Memory B cell (primary cell): ENCODE data around the gene UBASH3B.

ENCODE experiments used
- ATAC-seq: fragments of 150-1000 bp; cut with Tn5 transposase; 2 replicates; pipeline ENCODE4 v1.10.0; 2021; ENCODE audit warnings: low read depth, mild to moderate bottlenecking, moderate library complexity
- DNase-seq, 2 donors: peaks; one replicate each; pipeline ENCODE4 v3.0.0; 2022; ENCODE audit warnings: low spot score in 2 of 2
- H3K27ac Mint-ChIP-seq: one replicate; pipeline ENCODE4 v1.8.0; 2022; ENCODE audit warnings: mild to moderate bottlenecking, moderate library complexity, mixed read lengths
- H3K27me3 Mint-ChIP-seq: one replicate; pipeline ENCODE4 v1.8.0; 2022; ENCODE audit warnings: mixed read lengths
- H3K36me3 Mint-ChIP-seq: one replicate; pipeline ENCODE4 v1.8.0; 2022; ENCODE audit warnings: mild to moderate bottlenecking, mixed read lengths
- H3K4me1 Mint-ChIP-seq: one replicate; pipeline ENCODE4 v1.8.0; 2022; ENCODE audit warnings: mixed read lengths
- H3K4me3 Mint-ChIP-seq: one replicate; pipeline ENCODE4 v1.8.0; 2022; ENCODE audit warnings: mild to moderate bottlenecking, moderate library complexity, mixed read lengths
- H3K9me3 Mint-ChIP-seq: one replicate; pipeline ENCODE4 v1.8.0; 2022; ENCODE audit warnings: mixed read lengths

UBASH3B gene

DNA sequence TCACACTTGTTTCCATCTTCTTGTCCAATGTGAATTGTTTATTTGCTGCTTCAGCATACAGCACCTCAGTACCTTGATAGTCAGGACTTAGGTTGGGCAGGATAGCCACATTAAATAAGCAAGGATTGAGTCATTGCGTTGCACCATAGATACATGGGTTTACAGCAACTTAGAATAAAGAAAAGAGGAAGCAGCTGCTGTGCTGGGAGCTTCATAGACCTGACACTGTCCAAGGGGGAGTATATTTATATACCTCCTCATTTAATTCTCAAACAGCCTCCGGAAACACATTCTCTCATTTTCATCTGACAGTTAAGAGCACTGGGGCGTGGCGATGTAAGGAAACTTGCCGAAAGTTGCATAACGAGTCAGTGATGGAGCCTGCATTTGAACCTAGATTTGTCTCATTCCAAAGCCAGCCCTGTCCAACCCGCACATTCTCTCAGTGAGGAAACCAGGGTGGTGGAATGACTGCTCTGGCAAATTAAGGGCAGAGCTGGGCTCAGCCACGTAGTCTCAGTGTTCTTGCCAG lies 42.2 kb downstream of the UBASH3B start:
- Mint-ChIP-seq H3K4me1 (peaks cover 35% of the 10 kb centered on the region), H3K36me3 (peaks cover 2% of the 10 kb centered on the region), H3K27ac (peak overlapping the region; percentile 85), H3K9me3 (peaks cover 1% of the 10 kb centered on the region), H3K4me3 (peak overlapping the region; percentile 77), H3K27me3 (peaks cover 8% of the 10 kb centered on the region)
- peak; percentile 20 to 28 for DNase-seq
- ATAC-seq: peak; percentile 95

DNA sequence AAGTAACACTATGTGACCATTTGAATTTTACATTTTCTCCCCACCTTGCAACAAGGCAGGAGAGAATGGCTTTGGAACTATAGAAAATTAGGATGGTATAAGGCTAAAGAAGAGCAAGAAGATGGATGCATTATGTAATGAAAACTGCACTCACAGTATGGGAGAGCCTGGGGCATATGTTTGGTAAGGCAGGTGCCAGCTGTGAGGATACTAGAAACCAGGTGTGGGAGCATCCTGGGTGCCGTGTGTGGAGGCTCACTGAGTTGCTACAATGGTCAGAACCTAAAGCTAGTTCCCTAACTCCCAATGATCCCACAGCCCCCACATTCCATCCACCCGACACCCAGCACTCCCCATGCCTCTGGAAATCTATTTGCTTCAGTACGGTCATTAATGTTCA lies 42.9 kb downstream of the UBASH3B start:
- no peak overlapping the region for H3K27ac Mint-ChIP-seq
- ATAC-seq (no peak), DNase-seq (no peak)
- H3K4me3 Mint-ChIP-seq: no peak overlapping the region
- H3K4me1 Mint-ChIP-seq: peaks cover 35% of the 10 kb centered on the region
- H3K36me3 Mint-ChIP-seq: peaks cover 2% of the 10 kb centered on the region
- peaks cover 1% of the 10 kb centered on the region for H3K9me3 Mint-ChIP-seq
- peaks cover 8% of the 10 kb centered on the region for H3K27me3 Mint-ChIP-seq

DNA sequence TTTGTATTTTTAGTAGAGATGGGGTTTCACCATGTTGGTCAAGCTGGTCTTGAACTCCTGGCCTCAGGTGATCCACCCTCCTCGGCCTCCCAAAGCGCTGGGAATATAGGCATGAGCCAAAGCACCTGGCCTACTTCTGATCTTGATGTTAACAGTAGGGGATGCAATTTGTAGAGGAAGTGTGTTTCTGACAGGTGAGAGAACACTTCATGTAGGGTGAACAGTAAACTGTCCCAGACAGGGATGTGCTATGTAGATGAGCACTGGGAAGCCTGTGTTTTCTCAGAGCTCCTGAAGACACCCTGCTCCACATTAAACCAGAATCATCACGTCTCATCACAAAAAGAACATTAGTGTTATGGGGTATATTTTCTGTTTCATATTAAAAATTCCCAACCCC lies 45.1 kb downstream of the UBASH3B start:
- no peak for ATAC-seq
- no peak for DNase-seq
- no peaks in the 10 kb centered on the region for H3K9me3 Mint-ChIP-seq
- peaks cover 30% of the 10 kb centered on the region for H3K4me1 Mint-ChIP-seq
- no peak overlapping the region for H3K27ac Mint-ChIP-seq
- no peak overlapping the region for H3K4me3 Mint-ChIP-seq
- no peaks in the 10 kb centered on the region for H3K36me3 Mint-ChIP-seq
- peaks cover 7% of the 10 kb centered on the region for H3K27me3 Mint-ChIP-seq

DNA sequence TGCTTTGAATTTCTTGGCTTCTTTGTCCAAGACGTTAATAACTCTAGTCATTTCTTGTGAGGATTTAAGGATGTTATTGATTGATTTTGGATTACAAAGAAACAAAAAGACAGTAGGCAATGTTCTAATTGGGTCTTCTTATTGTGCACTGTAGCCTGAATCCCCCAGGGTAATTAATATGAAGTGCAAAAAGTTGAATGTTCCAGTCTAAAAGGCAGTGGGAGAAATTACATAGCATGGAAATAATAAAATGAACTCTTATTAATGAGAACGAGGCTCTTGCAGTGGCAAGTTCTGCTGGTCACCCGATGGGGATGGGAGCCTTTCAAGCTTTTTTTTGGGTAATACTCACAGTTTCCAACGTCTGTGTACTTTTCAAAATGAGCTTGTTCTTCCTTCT lies 45.6 kb downstream of the UBASH3B start:
- no peak for DNase-seq
- no peak overlapping the region for H3K4me3 Mint-ChIP-seq
- no peaks in the 10 kb centered on the region for H3K36me3 Mint-ChIP-seq
- peaks cover 30% of the 10 kb centered on the region for H3K4me1 Mint-ChIP-seq
- no peaks in the 10 kb centered on the region for H3K9me3 Mint-ChIP-seq
- H3K27ac Mint-ChIP-seq: no peak overlapping the region
- peaks cover 7% of the 10 kb centered on the region for H3K27me3 Mint-ChIP-seq
- ATAC-seq: no peak

DNA sequence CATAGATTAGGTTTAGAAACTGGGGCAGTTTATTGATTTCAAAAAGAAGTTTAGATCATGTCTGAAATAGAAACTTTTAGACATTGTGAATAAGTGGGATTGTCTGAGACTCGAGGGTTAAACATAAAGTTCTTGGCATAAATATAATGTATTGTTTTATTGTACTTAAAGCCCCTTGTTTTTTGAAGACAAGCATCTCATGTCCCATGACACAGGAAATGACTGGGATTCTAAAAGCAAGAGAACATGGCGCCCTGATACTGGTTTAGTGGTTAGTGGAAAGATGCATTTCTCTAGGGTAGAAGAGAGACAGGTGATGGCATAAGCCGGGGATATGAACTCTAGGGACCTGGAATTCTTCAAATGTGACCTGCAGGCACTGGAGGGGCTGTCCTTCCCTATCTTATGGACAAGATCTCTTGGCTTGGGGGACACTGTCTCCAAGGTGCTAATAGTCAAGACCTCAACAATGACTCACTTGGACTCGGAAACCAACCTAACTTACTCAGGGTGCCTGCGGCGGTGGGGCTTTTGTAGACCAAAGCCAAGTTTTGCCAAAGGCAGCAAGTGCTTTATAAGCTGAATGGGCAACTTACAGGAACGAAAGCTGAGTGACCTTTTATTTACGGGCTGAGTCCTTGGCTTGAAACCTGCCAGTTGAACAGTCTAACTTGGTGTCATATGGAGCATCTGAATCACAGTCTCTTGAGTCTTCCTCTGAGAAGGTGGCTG lies 48.2 kb downstream of the UBASH3B start:
- H3K9me3 Mint-ChIP-seq: no peaks in the 10 kb centered on the region
- H3K36me3 Mint-ChIP-seq: no peaks in the 10 kb centered on the region
- H3K27me3 Mint-ChIP-seq: peaks cover 5% of the 10 kb centered on the region
- no peak for ATAC-seq
- no peak overlapping the region for H3K4me3 Mint-ChIP-seq
- no peak overlapping the region for H3K27ac Mint-ChIP-seq
- no peak for DNase-seq
- peaks cover 18% of the 10 kb centered on the region for H3K4me1 Mint-ChIP-seq

DNA sequence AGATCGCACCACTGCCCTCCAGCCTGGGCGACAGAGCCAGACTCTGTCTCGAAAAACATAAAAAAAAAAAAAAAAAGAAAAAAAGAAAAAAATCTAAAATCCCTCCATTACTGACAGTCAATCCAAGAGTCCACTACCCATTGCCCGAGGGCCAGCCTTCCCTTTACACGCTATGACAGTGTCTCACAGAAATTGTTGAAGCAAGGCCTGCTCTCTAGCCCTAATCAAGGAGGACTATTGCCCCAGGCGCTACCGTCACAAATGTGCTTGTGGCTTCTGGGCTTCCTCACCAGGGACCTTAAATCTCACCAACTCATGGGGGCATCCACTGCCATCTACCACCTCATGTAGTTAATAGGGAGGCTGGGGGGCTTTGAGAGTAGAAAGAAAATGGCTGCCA lies 49.9 kb downstream of the UBASH3B start:
- Mint-ChIP-seq H3K27me3 (peaks cover 5% of the 10 kb centered on the region), H3K9me3 (no peaks in the 10 kb centered on the region), H3K4me1 (peaks cover 20% of the 10 kb centered on the region), H3K4me3 (no peak overlapping the region), H3K36me3 (no peaks in the 10 kb centered on the region), H3K27ac (no peak overlapping the region)
- ATAC-seq (no peak), DNase-seq (no peak)

DNA sequence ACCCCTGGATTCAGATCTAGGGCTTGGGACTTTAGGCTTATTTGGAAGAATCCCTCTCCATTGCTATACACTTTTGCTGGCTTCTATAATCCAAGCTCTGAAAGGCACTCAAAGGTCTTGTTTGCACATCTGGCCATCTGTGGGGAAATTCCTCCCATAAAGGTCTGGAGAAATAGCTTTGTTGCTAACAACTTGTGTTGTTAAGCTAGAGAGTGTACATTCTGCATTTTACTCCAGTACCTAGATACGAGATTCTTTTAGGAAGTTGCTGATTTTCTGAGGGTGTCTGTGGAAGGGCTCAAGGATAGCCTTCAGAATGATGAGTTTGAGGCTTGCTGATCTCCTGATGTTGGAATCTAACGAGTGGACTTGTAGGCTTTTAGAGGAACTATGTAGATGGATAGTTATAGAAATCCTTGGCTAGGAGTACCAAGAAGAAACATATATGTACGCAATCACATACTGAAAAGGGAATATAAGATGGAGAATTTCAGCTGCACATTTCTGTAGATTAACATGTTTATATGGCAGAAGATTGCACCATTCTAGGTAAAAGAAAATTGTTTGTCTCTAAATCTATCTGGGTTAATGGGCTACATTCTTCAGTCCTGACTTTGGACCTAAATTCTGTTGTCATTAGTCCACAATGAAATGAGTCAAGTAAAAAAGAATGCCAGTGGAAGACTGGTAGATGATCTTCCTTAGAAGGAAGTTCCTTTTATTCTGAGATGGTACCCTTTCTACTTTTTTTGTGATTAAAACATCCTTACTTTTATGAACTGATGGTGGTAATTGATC lies 51.0 kb downstream of the UBASH3B start:
- peaks cover 10% of the 10 kb centered on the region for H3K4me1 Mint-ChIP-seq

DNA sequence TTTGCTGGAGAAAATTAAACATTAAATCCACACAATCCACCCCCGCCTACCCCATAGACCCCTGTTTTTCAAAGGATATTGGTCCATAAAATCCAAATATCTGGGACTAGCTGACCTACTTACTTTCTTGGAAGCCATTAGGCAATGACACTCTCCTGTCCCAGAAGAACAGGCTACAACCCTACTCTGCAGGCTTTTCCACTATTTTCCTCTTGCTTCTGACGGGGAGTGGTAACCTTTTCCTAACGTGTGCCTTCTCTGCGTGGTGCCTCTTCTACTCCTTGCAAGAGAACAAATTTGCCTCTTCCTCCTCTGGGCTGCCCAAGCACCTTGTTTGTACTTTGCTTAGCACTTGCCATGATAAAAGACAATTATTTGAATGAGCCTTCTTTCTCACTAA lies 51.6 kb downstream of the UBASH3B start:
- no peaks in the 10 kb centered on the region for H3K36me3 Mint-ChIP-seq
- no peaks in the 10 kb centered on the region for H3K9me3 Mint-ChIP-seq
- H3K4me1 Mint-ChIP-seq: peaks cover 7% of the 10 kb centered on the region
- H3K4me3 Mint-ChIP-seq: no peak overlapping the region
- no peaks in the 10 kb centered on the region for H3K27me3 Mint-ChIP-seq
- no peak for ATAC-seq
- no peak for DNase-seq
- no peak overlapping the region for H3K27ac Mint-ChIP-seq

More for the DNA sequence above, 51.0 kb downstream of the UBASH3B start:
- Mint-ChIP-seq H3K27me3 (peaks cover 5% of the 10 kb centered on the region), H3K27ac (no peak overlapping the region), H3K4me3 (no peak overlapping the region), H3K36me3 (no peaks in the 10 kb centered on the region), H3K9me3 (no peaks in the 10 kb centered on the region)
- ATAC-seq (no peak), DNase-seq (no peak)

DNA sequence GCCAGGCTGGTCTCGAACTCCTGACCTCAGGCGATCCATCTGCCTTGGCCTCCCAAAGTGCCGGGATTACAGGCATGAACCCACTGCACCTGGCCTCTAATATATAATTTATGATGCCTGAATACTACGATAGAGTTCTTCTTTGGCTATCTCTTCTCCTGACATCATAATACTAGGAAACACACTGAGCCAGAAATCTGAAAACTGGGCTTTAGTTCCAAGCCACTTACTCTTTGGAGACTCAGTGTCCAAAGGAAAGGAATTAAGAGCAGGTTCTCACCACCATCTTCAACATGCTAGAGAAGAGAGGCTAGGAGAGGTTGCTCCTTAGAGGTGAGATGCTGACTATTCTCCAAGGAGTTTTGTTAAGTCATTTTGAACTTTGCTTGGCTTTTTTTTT lies 52.4 kb downstream of the UBASH3B start:
- no peaks in the 10 kb centered on the region for H3K36me3 Mint-ChIP-seq
- no peak overlapping the region for H3K27ac Mint-ChIP-seq
- ATAC-seq (no peak), DNase-seq (no peak)
- peaks cover 7% of the 10 kb centered on the region for H3K4me1 Mint-ChIP-seq
- no peak overlapping the region for H3K4me3 Mint-ChIP-seq
- H3K27me3 Mint-ChIP-seq: no peaks in the 10 kb centered on the region
- H3K9me3 Mint-ChIP-seq: no peaks in the 10 kb centered on the region

DNA sequence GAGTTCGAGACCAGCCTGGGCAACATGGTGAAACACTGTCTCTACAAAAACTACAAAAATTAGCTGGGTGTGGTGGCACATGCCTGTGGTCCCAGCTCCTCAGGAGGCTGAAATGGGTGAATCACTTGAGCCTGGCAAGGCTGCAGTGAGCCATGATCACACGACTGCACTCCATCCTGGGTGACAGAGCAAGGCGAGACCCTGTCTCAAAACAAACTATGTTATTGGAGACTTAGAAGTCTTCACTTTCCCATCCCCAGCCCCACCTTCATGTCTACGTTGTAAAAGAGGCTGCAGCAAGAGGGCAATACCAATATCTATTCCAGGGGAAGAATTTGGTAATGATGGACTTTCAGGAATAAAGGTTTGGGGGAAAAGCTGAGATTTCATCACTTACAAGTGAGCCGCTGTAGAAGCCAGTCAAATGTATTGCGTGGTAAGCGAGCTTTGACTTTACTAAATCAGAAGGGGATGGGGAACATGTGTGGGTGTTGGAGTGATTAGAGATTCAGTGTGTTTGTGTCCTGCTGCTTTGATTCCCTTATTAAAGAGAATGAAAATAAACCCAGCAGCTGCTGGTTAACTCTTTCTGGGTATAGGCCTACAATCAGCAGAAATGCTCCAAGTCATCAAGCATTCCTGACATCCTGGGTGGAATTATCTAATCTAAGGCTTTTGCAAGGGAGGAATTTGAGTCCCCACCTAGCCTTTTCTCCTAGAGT lies 53.7 kb downstream of the UBASH3B start:
- Mint-ChIP-seq H3K27ac (peak overlapping the region; percentile 68), H3K9me3 (no peaks in the 10 kb centered on the region), H3K27me3 (no peaks in the 10 kb centered on the region), H3K4me3 (no peak overlapping the region), H3K36me3 (no peaks in the 10 kb centered on the region), H3K4me1 (peaks cover 12% of the 10 kb centered on the region)
- DNase-seq (no peak), ATAC-seq (no peak)

DNA sequence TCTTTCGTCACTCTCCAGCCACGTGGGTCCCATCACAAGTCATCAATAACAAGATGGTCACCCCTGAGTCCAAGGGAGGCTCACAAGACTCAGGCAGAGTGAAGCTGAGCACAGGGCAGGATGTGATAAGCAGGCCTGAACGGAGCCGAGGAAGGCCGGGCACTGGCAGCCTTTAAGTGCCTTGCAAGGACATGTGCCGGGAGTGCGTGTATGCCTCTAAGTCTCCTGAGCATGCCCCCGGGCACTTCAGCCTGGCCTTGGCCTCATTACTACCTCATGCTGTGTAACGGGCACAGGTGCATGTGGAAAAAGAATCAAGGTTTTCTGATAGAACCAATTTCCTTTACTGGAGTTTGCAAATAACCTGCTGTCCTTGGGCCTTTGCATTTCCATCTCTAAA lies 55.8 kb downstream of the UBASH3B start:
- Mint-ChIP-seq H3K27me3 (no peaks in the 10 kb centered on the region), H3K4me3 (no peak overlapping the region), H3K36me3 (no peaks in the 10 kb centered on the region), H3K4me1 (peaks cover 15% of the 10 kb centered on the region), H3K9me3 (no peaks in the 10 kb centered on the region), H3K27ac (peak overlapping the region; percentile 24)
- DNase-seq: no peak
- no peak for ATAC-seq

DNA sequence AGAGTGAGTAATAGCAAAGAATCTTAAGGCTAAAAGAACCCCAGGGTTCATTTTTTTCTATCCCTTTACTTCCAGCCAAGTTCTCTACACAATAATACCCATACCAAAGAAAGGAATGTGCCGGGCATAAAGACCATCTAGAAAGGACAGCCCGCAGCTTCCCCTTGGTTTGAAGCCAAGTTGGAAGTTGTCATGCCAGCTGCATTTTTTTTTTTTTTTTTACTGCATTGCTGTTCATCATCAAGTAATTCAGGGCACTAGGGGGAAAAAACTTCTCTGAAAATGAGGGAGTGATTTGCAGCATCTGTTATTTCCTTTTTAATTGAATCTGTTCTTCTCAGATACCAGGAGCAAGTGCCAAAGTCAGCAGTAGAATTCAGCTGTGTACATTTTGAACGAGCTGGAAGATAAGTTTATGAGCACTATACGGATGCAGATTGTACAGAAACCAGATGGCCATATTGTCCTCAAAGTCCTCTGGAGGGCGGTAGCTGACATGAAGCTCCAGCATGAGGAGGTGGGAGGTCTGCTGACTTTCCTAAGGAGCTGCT lies 56.4 kb downstream of the UBASH3B start:
- H3K4me1 Mint-ChIP-seq: peaks cover 18% of the 10 kb centered on the region
- DNase-seq (no peak), ATAC-seq (no peak)
- no peaks in the 10 kb centered on the region for H3K9me3 Mint-ChIP-seq
- peak overlapping the region; percentile 76 for H3K27ac Mint-ChIP-seq
- no peaks in the 10 kb centered on the region for H3K36me3 Mint-ChIP-seq
- no peaks in the 10 kb centered on the region for H3K27me3 Mint-ChIP-seq
- no peak overlapping the region for H3K4me3 Mint-ChIP-seq

DNA sequence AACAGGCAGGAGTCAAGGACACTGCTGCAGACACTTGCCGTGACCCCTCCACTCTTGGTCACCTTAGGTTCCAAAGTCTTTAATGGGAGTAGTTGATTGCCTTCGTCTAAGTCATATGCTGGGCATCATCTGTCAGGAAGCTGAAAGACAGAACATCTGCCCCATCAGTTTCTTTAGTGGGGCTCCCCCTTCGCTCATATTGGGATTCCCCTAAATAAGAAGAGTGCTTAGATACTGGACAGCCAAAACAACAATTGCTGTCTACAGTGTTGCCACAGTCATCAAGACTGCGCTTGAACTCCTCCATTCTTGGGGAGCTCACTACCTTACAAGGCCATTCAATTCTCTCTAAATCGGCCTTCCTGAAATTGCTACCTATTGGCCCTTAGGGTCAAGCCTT lies 58.5 kb downstream of the UBASH3B start:
- no peak overlapping the region for H3K4me3 Mint-ChIP-seq
- H3K27ac Mint-ChIP-seq: peak overlapping the region; percentile 92
- ATAC-seq (peak; percentile 75), DNase-seq (peak; percentile 30 to 38)
- no peaks in the 10 kb centered on the region for H3K36me3 Mint-ChIP-seq
- peaks cover 27% of the 10 kb centered on the region for H3K4me1 Mint-ChIP-seq
- no peaks in the 10 kb centered on the region for H3K9me3 Mint-ChIP-seq
- no peaks in the 10 kb centered on the region for H3K27me3 Mint-ChIP-seq

DNA sequence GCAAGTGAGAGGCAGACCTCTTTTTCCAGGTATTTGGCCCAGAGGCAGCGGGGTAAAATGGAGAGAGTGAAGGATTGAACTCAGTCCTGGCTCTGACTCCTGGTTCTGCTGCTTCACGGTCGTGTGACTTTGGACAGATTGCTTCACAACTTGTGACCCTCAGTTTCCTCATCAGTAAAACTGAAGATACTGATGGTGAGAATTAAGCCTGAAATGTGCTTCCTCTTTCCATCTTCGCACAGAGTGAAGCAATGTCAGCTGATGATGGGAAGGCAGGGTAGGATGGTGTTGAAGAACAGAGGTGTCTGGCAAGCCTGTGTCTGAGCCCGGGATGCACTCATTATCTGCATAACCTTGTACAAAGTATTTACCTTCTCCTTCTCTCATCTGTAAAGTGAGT lies 59.0 kb downstream of the UBASH3B start:
- peaks cover 27% of the 10 kb centered on the region for H3K4me1 Mint-ChIP-seq

More for the DNA sequence above, 59.0 kb downstream of the UBASH3B start:
- no peaks in the 10 kb centered on the region for H3K36me3 Mint-ChIP-seq
- no peaks in the 10 kb centered on the region for H3K9me3 Mint-ChIP-seq
- H3K27me3 Mint-ChIP-seq: no peaks in the 10 kb centered on the region
- ATAC-seq (peak; percentile 25), DNase-seq (no peak)
- peak overlapping the region; percentile 1 for H3K4me3 Mint-ChIP-seq
- peak overlapping the region; percentile 92 for H3K27ac Mint-ChIP-seq
